LNCAP (cell line): ENCODE measurements around the gene C2orf49.

ENCODE experiments used
- TF ChIP-seq, protein P1 (sequence below): fragments of 450-650 bp; IDR thresholded peaks from 2 replicates; pipeline ENCODE4 v1.5.1; 2017; ENCODE audit warnings: mild to moderate bottlenecking

The C2orf49 gene

DNA sequence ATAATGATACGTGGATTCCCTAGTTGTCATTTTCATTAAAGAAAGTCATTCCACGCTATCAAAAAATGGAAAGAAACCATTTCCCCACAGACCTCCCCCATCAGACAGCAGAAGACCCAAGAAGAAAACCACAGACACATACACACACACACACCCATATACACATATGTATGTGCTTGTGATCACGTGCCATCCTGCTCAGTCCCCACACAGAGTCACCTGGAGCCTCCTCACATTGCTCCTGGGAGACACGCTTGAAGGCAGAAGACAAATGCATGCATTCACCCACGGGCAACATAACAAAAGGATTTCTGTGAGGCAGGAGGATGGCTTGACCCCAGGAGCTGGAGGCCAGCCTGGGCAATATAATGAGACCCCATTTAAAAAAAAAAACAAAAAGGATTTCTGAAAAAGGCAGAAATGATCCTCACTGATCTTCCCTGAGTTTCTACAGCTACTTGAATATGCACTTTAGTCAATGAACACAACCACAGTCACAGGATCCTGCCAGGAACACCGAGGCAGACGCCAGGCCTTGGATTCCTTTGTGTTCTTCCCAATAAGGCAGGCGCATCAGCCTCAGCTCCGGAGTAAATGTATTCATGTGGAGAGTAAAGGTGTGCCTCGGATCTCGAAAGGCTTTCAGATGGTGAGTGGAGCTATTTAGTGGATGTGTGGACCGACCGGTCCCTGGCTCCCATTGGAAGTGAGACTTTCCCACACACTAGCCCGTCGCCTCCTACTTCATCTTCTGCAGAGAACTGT, 28.8 kb upstream of the C2orf49 start:
- TF ChIP-seq, protein P1, sequence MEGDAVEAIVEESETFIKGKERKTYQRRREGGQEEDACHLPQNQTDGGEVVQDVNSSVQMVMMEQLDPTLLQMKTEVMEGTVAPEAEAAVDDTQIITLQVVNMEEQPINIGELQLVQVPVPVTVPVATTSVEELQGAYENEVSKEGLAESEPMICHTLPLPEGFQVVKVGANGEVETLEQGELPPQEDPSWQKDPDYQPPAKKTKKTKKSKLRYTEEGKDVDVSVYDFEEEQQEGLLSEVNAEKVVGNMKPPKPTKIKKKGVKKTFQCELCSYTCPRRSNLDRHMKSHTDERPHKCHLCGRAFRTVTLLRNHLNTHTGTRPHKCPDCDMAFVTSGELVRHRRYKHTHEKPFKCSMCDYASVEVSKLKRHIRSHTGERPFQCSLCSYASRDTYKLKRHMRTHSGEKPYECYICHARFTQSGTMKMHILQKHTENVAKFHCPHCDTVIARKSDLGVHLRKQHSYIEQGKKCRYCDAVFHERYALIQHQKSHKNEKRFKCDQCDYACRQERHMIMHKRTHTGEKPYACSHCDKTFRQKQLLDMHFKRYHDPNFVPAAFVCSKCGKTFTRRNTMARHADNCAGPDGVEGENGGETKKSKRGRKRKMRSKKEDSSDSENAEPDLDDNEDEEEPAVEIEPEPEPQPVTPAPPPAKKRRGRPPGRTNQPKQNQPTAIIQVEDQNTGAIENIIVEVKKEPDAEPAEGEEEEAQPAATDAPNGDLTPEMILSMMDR = no peak

DNA sequence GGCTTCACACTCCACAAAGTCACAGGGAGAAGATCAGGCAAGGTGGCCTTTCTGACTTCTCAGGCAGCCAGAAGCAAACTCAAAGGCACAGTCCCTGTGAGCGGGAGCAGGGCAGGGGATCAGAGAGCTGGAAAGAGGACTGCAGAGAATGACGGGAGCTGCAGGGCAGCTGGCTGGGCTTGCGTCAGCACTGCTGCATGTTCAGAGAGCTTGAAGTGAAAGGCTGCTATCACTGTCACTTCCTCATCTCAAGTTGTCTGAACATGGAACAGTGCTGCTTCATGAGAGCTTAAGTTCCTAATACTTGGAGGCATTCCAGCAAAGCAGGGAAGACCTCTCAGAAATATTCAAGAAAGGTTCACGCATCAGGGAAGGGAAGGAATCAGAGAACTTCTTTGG, 28.2 kb upstream of the C2orf49 start:
- TF ChIP-seq, protein P1 = no peak

DNA sequence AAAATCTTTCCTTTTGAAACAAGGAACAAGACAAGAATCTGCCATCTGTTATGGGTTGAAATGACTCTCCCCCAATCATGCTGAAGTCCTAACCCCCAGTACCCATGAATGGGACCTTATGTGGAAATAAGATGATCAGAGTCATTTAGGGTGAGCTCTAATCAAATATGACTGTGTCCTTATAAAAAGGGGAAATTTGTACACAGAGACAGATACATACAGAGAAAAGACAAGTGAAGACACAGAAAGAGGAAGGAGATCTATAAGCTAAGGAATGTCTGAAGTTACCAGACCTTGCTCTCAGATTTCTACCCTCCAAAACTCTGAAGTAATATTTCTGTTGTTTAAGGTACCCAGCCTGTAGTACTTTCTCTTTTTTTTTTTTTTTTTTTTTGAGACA, 23.5 kb upstream of the C2orf49 start:
- TF ChIP-seq, protein P1 = no peak

DNA sequence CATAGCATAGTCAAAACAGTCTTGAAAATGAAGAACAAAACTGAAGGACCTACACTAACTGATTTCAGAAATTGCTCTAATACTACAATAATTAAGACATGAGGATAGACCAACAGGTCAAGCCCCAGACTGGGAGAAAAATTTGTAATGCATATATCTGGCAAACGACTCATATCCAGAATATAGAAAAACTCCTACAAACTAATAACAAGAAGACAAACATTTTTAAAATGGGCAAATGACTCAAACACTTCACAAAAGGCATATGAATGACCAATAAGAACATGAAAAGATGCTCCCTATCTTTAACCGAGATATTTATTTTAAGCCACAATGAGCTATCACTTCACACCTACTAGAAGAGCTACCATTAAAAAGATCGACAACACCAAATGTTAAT, 22.0 kb upstream of the C2orf49 start:
- TF ChIP-seq, protein P1 = no peak

DNA sequence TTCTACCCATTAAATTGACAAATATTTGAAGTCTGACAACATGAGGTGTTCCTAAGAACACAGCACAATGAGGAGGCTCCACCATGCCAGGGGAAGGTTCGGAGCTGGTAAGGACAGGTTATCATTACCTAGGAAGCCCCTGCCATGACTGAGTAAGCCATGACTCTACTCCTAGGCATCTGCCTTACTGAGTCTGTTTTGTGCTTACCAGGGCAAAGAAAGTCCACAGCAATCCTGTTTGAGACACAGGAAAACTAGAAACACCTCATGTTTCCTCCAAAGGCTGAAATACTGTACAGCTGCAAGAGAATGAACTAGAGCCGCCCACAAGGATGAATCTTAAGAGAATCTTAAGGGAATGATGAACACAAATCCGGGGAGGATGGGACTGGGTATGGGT, 19.4 kb upstream of the C2orf49 start:
- TF ChIP-seq, protein P1 = no peak

DNA sequence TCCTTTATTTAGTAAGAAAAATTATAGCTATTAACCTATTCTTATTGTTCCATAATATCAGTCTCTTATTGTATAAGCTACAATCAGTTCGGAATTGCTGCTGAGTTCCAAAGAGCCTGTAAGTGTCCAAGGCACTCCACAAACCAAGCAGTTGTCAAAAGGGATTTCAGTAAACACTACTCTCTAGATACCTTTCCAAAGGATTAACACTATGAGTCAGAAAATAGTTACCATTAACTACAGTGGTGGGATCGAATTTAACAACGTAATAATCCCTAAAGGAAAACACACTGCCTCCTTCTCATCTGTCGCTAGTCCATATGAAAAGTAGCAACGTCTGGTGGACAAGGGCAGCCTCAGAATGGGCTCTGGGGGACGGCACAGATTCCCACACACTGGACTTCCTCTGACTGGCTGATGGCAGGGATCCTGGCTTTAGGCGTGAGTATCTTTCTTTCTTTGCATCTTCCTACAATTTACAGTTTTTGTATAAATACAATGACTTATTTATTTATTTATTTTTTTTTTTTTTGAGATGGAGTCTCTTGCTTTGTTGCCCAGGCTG, 16.6 kb upstream of the C2orf49 start:
- TF ChIP-seq, protein P1 = no peak

DNA sequence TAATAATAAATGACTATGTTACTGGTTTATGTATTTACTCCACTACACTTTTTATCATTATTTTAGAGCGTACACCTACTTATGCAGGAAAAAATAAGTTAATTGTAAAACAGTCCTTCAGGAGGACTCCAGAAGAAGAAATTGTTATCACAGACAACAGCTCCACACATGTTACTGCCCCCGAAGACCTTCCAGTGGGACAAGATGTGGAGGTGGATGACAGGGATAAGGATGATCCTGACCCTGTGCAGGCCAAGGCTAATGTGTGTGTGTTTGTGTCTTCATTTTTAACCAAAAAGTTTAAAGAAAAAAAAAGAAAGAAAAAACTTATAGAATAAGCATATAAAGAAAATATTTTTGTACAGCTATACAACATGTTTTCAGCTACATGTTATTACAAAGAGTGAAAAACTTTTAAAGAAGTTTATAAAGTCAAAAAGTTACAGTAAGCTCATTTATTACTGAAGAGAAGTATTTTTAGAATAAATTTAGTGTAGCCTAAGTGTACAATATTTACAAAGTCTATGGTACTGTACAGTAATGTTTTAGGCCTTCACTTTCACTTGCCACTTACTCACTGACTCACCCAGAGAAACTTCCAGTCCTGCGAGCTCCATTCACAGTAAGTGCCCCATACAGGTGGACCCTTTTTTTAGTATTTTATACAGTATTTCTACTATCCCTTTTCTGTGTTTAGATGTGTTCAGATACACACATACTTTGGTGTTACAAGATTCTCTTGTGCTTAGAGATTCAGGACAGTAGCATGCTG, 15.3 kb upstream of the C2orf49 start:
- TF ChIP-seq, protein P1 = no peak
